Kidney tubule cell (primary cell): ENCODE measurements around the gene SPNS3.
A peak's percentile ranks its signal among the peaks of the same experiment; 100 is the strongest.

ENCODE experiments used
- DNase-seq: peaks from one replicate; pipeline ENCODE4 v3.0.0-alpha.2; 2018; ENCODE audit warnings: low spot score

Gene SPNS3, protein sequence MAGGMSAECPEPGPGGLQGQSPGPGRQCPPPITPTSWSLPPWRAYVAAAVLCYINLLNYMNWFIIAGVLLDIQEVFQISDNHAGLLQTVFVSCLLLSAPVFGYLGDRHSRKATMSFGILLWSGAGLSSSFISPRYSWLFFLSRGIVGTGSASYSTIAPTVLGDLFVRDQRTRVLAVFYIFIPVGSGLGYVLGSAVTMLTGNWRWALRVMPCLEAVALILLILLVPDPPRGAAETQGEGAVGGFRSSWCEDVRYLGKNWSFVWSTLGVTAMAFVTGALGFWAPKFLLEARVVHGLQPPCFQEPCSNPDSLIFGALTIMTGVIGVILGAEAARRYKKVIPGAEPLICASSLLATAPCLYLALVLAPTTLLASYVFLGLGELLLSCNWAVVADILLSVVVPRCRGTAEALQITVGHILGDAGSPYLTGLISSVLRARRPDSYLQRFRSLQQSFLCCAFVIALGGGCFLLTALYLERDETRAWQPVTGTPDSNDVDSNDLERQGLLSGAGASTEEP

GRCh38 chr17:4433515-4434031, at the start of gene SPNS3:
Gene SPNS3, plus strand, starts transcription at chr17:4433940. Its CDS starts 28 bp downstream, at chr17:4433968.
- DNase-seq, result no peak

GRCh38 chr17:4386406-4386805, 47.3 kb upstream of the SPNS3 start:
- no peak for DNase-seq

GRCh38 chr17:4387137-4387536, 46.6 kb upstream of the SPNS3 start:
- no peak for DNase-seq

DNA sequence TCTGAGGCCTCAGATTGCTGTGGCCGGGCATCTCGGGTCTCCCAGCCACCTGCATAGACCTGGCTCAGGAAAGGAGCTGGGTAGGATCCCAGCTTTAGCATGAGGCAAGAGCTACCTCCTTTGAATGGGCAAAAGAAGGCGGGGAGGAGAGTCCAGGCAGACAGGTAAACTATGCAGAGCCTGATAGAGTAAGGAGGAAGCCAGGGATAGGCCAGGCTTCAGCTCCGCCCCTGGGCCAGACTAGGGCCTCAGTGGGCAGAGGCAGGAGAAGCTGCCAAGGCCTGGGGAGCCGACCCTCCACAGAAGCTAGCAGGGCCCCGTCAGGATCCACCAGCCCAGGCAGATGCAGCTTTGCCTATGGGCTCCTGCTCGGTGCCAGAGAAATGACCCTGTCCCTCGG, 44.7 kb upstream of the SPNS3 start:
- no peak for DNase-seq

- no peak for DNase-seq
Observed at GRCh38 chr17:4393806-4394205, 39.9 kb upstream of the SPNS3 start.

- peak; percentile 46 for DNase-seq
Observed at GRCh38 chr17:4394208-4395110, 39.3 kb upstream of the SPNS3 start.

DNA sequence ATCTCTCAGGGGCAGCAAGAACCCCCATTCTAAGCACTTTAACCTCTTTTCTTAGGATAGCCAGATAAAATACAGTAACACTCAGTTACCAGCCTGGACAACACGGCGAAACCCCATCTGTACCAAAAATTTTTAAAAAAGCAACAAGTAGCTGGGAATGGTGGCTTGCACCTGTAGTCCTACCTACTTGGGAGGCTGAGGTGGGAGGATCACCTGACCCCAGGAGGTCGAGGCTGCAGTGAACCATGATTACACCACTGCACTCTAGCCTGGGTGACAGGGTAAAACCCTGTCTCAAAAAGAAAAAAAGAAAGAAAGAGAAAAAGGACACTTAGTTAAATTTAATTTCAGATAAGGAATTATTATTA, 38.6 kb upstream of the SPNS3 start:
- no peak for DNase-seq

DNA sequence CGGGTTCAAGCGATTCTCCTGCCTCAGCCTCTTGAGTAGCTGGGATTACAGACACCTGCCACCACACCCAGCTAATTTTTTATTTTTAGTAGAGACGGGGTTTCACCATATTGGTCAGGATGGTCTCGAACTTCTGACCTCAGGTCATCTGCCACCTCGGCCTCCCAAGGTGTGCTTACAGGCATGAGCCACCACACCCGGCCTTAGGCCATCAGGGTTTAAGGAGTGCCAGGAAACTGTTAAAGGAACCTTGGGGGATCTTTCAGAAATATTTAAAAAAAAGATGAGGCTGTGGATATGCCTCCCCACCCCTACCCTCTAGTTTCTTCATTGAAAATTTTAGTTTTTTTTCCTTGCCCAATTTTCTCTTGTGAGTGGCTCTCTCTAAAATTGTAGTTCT, 35.9 kb upstream of the SPNS3 start:
- no peak for DNase-seq

DNA sequence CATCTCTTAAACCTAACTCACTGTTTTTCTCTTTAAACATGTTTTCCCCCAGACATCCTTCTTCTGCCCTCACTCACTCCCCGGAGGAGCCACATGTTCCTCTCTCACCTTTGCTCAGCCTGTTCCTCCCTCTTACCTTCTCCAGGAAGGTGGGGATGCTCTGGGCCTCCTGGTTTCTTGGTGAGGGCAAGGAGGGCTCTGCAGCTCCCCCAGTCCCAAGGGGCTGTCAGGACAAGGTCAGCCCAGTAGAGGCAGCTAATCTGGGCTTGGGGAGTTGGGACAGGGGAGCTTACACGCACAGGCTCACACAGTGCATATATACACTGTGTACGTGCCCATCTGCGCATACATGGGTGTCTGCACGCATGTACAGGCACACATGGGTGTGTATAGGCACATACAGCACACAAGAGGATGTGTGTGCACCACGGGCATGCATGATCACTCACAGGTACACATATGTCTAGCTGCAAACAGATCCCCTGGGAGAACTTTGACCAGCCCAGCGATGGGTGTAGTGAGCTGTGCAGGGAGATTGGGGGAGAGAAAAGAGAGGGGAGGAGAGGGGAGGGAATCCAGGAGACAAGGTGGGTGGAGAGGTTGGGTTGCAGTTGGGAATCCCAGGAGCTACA, 28.6 kb upstream of the SPNS3 start:
- no peak for DNase-seq

DNA sequence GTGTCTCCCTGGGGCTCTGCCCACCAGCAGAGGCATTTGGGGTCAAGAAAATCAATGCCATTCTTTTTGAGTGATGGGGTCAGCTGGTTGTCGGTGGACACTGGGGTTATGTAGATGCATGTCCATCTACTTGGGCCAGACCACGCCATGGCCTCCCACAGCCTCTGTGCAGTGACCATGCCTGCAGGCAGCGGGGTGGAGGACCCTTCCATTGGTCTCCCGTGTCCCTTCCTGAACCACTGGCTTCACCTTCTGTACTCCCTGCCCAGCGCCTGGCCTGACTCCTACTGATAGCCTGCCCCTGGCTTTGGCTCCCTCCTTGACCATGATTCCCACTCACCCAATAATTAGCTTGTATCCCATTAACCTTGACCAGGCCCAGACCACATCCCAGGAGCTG, 28.0 kb upstream of the SPNS3 start:
- no peak for DNase-seq

DNA sequence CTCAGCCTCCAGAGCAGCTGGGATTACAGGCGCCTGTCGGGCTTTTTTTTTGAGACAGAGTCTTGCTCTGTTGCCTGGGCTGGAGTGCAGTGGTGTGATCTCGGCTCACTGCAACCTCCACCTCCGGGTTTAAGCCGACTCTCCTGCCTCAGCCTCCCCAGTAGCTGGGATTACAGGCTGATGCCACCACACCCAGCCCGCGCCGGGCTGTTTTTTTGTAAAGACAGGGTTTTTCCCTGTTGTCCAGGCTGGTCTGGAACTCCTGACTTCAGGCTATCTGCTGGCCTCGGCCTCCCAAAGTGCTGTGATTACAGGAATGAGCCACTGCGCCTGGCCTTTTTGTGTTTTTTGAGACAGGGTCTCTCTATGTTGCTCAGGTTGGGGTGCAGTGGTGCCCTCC, 27.4 kb upstream of the SPNS3 start:
- no peak for DNase-seq

GRCh38 chr17:4407216-4407615, 26.5 kb upstream of the SPNS3 start:
- no peak for DNase-seq

- no peak for DNase-seq
Observed at GRCh38 chr17:4407851-4408250, 25.9 kb upstream of the SPNS3 start.

DNA sequence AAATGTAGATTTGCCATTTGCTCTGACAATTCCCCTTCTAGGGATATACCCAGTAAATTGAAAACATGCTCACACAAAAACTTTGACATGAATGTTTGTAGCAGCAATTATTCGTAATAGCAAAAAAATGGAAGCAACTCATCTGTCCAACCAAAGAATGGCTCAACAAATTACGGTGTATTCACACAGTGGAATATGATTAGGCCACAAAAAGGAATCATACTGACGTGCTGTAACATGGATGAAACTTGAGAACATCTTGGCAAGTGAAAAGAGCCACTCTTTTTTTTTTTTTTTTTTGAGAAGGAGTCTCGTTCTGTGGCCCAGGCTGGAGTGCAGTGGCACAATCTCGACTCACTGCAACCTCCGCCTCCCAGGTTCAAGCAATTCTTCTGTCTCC, 24.1 kb upstream of the SPNS3 start:
- DNase-seq, result no peak

DNA sequence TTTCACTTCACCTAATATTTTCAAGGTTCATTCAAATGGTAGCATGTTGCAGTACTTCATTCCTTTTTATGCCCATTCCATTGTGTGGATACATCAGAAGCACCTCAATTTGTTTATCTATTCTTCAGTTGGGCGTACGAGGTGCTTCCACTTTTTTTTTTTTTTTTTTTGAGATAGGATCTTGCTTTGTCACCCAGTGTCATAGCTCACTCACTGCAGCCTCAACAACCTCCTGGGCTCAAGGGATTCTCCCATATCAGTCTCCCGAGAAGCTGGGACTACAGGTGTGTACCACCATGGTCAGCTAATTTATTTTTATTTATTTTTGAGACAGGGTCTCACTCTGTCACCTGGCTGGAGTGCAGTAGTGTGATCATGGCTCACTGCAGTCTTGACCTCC, 22.5 kb upstream of the SPNS3 start:
- no peak for DNase-seq

- peak; percentile 84 for DNase-seq
Observed at GRCh38 chr17:4412933-4413831, 20.6 kb upstream of the SPNS3 start.

DNA sequence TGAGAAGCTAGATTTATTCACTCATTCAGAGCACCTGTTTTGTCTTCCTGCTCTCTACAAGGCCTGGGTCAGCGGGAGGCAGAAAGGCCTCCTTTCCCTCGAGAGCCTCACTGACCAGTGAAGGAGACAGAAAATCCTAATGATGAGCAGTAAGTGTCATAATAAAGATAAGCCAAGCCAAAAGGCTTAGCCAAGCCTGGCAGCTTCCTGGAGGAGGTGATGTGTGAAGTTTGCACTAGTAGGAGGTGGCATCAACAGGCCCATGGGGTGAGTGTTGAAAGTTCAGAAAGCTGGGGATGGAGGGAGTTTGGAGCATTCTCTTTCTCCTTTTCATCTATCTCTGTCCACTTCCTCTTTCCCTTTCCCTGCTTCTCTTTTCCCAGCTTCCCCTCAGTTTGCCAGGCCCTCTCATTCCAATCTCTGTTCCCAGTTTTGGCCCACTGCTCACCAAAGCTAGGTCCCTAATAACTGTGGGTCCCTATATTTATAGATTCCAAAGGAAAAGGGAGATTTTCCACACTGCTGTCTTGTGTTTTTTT, 16.5 kb upstream of the SPNS3 start:
- DNase-seq, result no peak

- peak; percentile 86 for DNase-seq
Observed at GRCh38 chr17:4420692-4421131, 13.0 kb upstream of the SPNS3 start.

DNA sequence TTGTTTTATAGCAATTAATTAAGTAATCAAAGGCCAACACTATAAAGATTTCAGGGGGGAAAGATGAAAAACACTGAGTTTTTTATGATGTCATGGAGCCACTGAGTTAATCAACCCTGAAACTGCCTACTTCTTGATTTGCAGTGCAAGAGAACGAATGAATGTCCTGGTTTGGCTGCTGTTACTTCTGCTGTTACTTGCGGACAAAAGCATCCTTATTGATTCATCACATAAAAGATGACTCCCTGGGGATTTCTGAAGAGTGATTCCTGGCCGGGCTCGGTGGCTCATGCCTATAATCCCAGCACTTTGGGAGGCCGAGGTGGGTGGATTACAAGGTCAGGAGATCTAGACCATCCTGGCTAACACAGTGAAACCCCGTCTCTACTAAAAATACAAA, 10.9 kb upstream of the SPNS3 start:
- peak; percentile 59 for DNase-seq

DNA sequence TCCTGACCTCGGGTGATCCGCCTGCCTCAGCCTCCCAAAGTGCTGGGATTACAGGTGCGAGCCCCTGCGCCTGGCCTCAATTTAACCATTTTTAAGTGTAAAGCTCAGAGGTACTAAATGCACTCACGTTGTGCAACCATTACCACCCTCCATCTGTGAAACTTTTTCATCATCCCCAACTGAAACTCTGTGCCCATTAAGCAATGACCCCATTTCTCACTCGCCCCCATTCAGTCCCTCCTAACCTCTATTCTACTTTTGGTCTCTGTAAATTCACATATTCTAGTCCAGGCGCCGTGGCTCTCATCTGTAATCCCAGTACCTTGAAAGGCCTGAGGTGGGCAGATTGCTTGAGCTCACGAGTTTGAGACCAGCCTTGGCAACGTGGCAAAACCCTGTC, 8.3 kb upstream of the SPNS3 start:
- DNase-seq, result no peak
